ENCODE measurements around the gene SNAI3.

DNA sequence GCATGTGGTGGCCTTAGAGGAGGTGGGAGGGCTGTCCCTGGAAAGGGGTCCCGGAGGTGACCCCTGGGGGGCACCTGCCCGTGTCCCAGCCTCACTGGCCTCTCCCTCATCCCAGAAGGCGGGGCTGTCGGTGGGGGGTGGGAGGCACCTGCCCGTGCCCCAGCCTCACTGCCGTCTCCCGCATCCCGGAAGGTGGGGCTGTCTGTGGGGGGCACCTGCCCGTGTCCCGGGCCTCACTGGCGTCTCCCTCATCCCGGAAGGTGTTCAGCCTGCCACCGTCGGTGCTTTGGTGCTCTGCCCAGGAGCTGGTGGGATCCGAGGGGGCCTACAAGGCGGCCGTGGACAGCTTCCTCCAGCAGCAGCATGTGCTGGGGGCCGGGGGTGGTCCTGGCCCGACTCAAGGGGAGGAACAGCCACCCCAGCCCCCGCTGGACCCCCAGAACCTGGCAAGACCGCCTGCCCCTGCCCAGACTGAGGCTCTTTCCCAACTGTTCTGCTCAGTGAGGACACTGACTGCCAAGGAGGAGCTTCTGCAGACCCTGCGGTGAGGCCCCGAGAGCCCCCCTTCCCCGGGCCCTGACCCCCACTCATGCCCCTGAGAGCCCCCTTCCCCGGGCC, 26.2 kb upstream of the SNAI3 start:
- TF ChIP-seq, protein P1, sequence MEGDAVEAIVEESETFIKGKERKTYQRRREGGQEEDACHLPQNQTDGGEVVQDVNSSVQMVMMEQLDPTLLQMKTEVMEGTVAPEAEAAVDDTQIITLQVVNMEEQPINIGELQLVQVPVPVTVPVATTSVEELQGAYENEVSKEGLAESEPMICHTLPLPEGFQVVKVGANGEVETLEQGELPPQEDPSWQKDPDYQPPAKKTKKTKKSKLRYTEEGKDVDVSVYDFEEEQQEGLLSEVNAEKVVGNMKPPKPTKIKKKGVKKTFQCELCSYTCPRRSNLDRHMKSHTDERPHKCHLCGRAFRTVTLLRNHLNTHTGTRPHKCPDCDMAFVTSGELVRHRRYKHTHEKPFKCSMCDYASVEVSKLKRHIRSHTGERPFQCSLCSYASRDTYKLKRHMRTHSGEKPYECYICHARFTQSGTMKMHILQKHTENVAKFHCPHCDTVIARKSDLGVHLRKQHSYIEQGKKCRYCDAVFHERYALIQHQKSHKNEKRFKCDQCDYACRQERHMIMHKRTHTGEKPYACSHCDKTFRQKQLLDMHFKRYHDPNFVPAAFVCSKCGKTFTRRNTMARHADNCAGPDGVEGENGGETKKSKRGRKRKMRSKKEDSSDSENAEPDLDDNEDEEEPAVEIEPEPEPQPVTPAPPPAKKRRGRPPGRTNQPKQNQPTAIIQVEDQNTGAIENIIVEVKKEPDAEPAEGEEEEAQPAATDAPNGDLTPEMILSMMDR (IDR thresholded peaks at IDR 0.05) = no peak
- TF ChIP-seq POLR2AphosphoS5 (IDR thresholded peaks at IDR 0.05) = no peak
- TF ChIP-seq EP300 (IDR thresholded peaks at IDR 0.05) = no peak

All from esophagus muscularis mucosa (tissue), 4 donors.